OCI-M1 (cell line): Measurements from ENCODE around the gene KLHDC7A.

Experiments
- DNase-seq: peaks from one replicate; lab custom pipeline; 2025; lab: John Stamatoyannopoulos, UW

KLHDC7A gene

GRCh38 chr1:18473195-18473815 lies 7.4 kb upstream of the KLHDC7A start:
- DNase-seq = no peak

GRCh38 chr1:18474559-18475175 lies 6.1 kb upstream of the KLHDC7A start:
- no peak for DNase-seq

DNA sequence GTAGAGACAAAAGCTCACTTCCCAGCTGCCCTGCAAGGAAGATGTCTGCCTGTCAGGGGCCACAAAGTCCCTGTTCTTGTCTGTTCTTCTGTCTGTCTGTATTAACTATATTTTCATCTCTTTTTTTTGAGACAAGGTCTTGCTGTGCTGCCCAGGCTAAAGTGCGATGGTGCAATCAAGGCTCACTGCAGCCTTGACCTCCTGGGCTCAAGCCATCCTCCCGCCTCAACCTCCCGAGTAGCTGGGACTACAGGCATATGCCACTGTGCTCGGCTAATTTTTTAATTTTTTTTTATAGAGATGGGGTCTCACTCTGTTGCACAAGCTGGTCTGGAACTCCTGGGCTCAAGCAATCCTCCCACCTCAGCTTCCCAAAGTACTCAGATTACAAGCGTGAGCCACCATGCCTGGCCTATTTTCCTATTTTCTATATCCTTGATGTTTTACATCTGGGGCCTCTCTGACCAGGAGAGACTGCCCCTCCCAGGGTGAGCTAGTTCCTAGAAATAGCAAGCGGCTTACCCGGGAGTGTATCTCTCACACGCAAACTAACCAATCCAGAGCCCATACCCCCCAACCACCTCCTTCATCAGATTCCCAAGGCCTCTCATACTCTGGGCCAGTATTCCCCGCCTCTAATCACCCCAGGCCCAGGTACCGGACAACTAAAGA lies 5.4 kb upstream of the KLHDC7A start:
- DNase-seq = peak; percentile 22

GRCh38 chr1:18479454-18479853 lies 1.3 kb upstream of the KLHDC7A start:
- peak; percentile 69 for DNase-seq

DNA sequence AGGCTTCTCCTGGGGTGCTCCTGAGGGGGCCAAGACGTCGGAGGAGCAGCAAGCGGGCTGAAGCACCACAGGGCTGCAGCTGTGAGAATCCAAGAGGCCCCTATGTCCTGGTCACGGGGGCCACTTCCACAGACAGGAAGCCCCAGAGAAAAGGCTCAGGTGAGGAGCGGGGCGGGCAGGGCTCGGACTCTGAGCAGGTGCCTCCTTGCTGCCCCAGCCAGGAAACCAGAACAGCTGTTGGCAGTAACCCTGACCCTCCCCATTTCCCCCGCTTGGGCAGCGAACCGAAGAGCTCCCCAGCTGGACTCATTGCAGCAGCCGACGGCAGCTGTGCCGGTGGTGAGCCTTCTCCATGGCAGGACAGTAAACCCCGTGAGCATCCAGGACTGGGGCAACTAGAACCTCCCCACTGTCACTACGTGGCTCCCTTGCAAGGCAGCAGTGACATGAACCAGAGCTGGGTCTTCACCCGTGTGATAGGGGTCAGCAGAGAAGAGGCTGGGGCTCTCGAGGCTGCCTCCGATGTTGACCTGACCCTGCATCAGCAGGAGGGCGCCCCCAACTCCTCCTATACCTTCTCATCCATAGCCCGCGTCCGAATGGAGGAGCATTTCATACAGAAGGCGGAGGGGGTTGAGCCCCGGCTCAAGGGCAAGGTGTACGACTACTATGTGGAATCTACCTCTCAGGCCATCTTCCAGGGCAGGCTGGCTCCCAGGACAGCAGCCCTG lies 625 bp downstream of the KLHDC7A start:
- no peak for DNase-seq

GRCh38 chr1:18481921-18482701 lies 1.4 kb downstream of the KLHDC7A start:
- no peak for DNase-seq

- no peak for DNase-seq
Measured at GRCh38 chr1:18482721-18483425, 2.1 kb downstream of the KLHDC7A start.

DNA sequence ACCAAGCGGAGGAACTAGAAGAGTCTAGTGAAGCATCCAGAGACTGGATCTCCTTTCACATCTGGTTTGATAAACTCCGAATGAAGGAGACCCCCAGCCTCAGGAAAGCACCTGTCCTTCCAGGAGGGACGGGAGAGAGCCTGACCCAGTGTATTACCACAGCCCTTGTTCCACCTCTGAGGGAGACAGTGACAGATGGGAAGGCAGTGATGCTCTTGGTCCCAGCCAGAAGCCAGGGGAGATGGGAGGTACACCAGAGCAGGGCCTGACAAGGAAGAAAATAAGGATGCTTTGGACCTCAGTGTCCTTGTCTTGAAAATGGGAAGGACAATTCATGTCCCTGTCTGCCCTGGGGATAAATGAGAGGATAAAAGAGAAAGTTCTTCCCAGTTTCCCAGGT lies 3.5 kb downstream of the KLHDC7A start:
- no peak for DNase-seq

GRCh38 chr1:18484721-18485120 lies 4.0 kb downstream of the KLHDC7A start:
- DNase-seq = no peak

DNA sequence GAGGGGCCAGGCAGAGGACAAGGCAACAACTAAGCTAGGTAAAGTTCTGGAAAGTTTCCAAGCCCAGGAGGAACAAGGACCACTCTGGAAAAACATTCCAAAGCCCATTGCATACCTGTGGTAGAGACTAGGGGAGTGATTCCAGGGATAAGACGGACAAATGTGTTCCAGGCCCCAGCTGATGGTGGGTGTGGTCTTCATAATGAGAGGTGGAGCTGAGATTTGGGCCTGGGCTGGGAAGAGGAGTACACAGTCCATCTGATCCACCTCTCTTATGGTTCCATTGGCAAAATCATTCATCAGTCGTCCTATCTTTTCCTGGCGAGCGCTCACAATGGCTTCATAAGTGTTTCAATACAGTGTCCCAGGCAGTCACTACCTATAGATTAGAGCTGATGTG lies 4.5 kb downstream of the KLHDC7A start:
- DNase-seq = no peak

- peak; percentile 2 for DNase-seq
Measured at GRCh38 chr1:18486195-18486594, 5.5 kb downstream of the KLHDC7A start.

DNA sequence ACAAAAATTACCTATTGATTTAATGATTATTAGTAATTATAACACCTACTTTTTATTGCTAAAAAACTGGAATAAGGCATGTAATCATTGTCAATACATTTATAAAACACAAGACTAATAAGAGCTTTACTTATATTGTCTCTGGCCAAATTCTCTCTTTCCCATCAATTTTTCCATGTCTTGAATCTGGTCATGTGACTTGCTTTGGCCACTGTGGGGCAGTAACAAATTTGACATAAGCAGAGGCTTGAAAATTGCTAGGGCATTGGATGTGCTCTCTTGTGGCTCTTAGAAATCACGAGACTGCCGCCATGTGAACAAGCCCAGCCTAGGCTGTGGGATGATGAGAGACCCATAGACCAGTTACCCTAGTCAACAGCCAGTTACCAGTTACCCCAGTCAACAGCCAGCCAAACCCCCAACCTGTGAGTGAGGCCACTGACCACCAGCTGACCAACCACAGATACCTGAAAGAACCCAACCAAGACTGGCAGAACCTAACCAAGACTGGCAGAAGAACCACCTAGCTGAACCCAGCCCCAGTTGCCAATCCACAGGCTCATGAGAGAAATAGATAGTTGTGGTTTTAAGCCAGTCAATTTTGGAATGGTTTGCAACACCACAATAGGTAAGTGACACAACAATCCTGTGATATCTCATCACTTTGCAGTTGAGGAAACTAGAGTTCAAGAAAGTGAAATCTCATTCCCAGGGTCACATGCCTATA lies 8.8 kb downstream of the KLHDC7A start:
- no peak for DNase-seq

- DNase-seq = no peak
Measured at GRCh38 chr1:18491168-18491567, 10.4 kb downstream of the KLHDC7A start.

- DNase-seq = no peak
Measured at GRCh38 chr1:18494304-18494703, 13.6 kb downstream of the KLHDC7A start.

- no peak for DNase-seq
Measured at GRCh38 chr1:18495635-18496034, 14.9 kb downstream of the KLHDC7A start.

DNA sequence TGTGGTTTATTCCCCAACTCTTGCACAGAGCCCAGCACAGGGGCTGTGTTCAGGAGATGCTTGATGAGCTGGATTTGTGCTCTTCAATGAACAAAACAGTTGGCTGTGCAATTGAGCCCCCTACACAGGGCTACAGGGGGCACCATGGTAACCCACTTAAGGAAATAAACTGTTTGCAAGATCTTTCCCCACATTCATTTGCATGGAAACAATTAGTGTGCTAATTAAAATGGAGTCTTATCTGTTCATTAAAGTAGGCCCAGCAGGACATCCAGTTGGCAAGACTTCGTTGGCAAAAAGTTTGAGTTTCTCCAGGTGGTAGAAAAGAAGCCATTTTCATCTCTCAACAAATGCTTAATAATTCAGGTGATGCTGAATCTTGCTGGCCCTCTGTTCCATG lies 15.3 kb downstream of the KLHDC7A start:
- DNase-seq = no peak

GRCh38 chr1:18496497-18497235 lies 15.9 kb downstream of the KLHDC7A start:
- DNase-seq = no peak

- no peak for DNase-seq
Measured at GRCh38 chr1:18501833-18502232, 21.1 kb downstream of the KLHDC7A start.

GRCh38 chr1:18504609-18505008 lies 23.9 kb downstream of the KLHDC7A start:
- DNase-seq = no peak

DNA sequence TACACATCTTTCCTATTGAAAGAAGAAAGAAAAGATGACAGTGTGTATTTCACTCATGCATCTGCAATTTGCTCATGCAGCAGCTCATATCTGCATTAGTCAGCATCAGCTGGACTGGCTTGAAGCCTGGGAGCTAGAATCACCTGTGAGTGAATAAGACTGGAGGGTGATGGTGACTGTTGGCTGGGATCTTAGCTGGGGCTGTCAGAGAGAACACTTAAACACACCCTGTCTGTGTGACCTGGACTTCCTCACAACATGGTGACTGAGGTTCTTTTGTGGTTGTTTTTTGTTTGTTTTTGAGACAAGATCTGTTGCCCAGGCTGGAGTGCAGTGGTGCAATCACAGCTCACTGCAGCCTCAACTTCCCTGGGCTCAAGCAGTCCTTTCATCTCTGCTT lies 24.9 kb downstream of the KLHDC7A start:
- DNase-seq = no peak
